Measurements from ENCODE around the gene TFDP1.

The TFDP1 gene

GRCh38 chr13:113642563-113642962, 58.0 kb downstream of the TFDP1 start:
- Histone ChIP-seq H3K4me2 (ENCODE audit: low read length) (no peak overlapping the region), H3K4me3 (ENCODE audit: low read depth, low read length, poor library complexity, severe bottlenecking) (no peak overlapping the region), H3K36me3 (ENCODE audit: insufficient read depth, low read length) (peaks cover 48% of the 10 kb centered on the region)

GRCh38 chr13:113643593-113643992, 59.0 kb downstream of the TFDP1 start:
- H3K27ac ChIP-seq (ENCODE audit: low read depth, low read length, poor library complexity, severe bottlenecking), result no peak overlapping the region
- H3K9me3 ChIP-seq (ENCODE audit: low read length), result peaks cover 5% of the 10 kb centered on the region; the same call in 1 of the 2 replicates
- H3K36me3 ChIP-seq (ENCODE audit: insufficient read depth, low read length), result peaks cover 38% of the 10 kb centered on the region
- H3K4me1 ChIP-seq (ENCODE audit: insufficient read depth, low read length, severe bottlenecking), result no peaks in the 10 kb centered on the region
- no peaks in the 10 kb centered on the region for H3K27me3 ChIP-seq (ENCODE audit: insufficient read depth, low read length)
- no peaks in the 10 kb centered on the region for H3K79me2 ChIP-seq (ENCODE audit: insufficient read depth, low read length)
- no peak overlapping the region for H3K4me3 ChIP-seq (ENCODE audit: low read depth, low read length, poor library complexity, severe bottlenecking)
- H3F3A ChIP-seq (ENCODE audit: insufficient read depth, low read length), result no peaks in the 10 kb centered on the region
- no peak overlapping the region for H2AFZ ChIP-seq (ENCODE audit: low read length)
- no peak overlapping the region for H3K4me2 ChIP-seq (ENCODE audit: low read length)
- no peaks in the 10 kb centered on the region for H4K20me1 ChIP-seq (ENCODE audit: insufficient read depth, low read length)
- no peak for TF ChIP-seq EZH2 (IDR thresholded peaks at IDR 0.05; ENCODE audit: borderline replicate concordance, low read length)
- TF ChIP-seq CTCF (IDR thresholded peaks at IDR 0.05; ENCODE audit: low read length), result no peak
- H3K9me2 ChIP-seq (ENCODE audit: low read depth, low read length), result no peaks in the 10 kb centered on the region
- no peak overlapping the region for H3K9ac ChIP-seq (ENCODE audit: low read length)

More at GRCh38 chr13:113642563-113642962, 58.0 kb downstream of the TFDP1 start:
- Histone ChIP-seq H2AFZ (ENCODE audit: low read length) (no peak overlapping the region), H3K4me1 (ENCODE audit: insufficient read depth, low read length, severe bottlenecking) (no peaks in the 10 kb centered on the region), H3K79me2 (ENCODE audit: insufficient read depth, low read length) (no peaks in the 10 kb centered on the region), H3K27ac (ENCODE audit: low read depth, low read length, poor library complexity, severe bottlenecking) (no peak overlapping the region), H3K9ac (ENCODE audit: low read length) (no peak overlapping the region), H4K20me1 (ENCODE audit: insufficient read depth, low read length) (no peaks in the 10 kb centered on the region), H3F3A (ENCODE audit: insufficient read depth, low read length) (no peaks in the 10 kb centered on the region), H3K9me2 (ENCODE audit: low read depth, low read length) (no peaks in the 10 kb centered on the region), H3K9me3 (ENCODE audit: low read length) (peaks cover 5% of the 10 kb centered on the region; the same call in 1 of the 2 replicates), H3K27me3 (ENCODE audit: insufficient read depth, low read length) (no peaks in the 10 kb centered on the region)
- TF ChIP-seq CTCF (IDR thresholded peaks at IDR 0.05; ENCODE audit: low read length), result no peak
- TF ChIP-seq EZH2 (IDR thresholded peaks at IDR 0.05; ENCODE audit: borderline replicate concordance, low read length), result no peak

GRCh38 chr13:113644800-113645199, 60.2 kb downstream of the TFDP1 start:
- Histone ChIP-seq H3K9me2 (ENCODE audit: low read depth, low read length) (no peaks in the 10 kb centered on the region), H3K36me3 (ENCODE audit: insufficient read depth, low read length) (peaks cover 26% of the 10 kb centered on the region), H2AFZ (ENCODE audit: low read length) (no peak overlapping the region), H3K9ac (ENCODE audit: low read length) (no peak overlapping the region), H4K20me1 (ENCODE audit: insufficient read depth, low read length) (no peaks in the 10 kb centered on the region), H3K79me2 (ENCODE audit: insufficient read depth, low read length) (no peaks in the 10 kb centered on the region), H3K4me2 (ENCODE audit: low read length) (no peak overlapping the region), H3F3A (ENCODE audit: insufficient read depth, low read length) (no peaks in the 10 kb centered on the region), H3K4me1 (ENCODE audit: insufficient read depth, low read length, severe bottlenecking) (no peaks in the 10 kb centered on the region), H3K9me3 (ENCODE audit: low read length) (peaks cover 5% of the 10 kb centered on the region; the same call in 1 of the 2 replicates), H3K4me3 (ENCODE audit: low read depth, low read length, poor library complexity, severe bottlenecking) (no peak overlapping the region), H3K27me3 (ENCODE audit: insufficient read depth, low read length) (no peaks in the 10 kb centered on the region), H3K27ac (ENCODE audit: low read depth, low read length, poor library complexity, severe bottlenecking) (no peak overlapping the region)
- TF ChIP-seq EZH2 (IDR thresholded peaks at IDR 0.05; ENCODE audit: borderline replicate concordance, low read length) (no peak), CTCF (IDR thresholded peaks at IDR 0.05; ENCODE audit: low read length) (no peak)
